Measurements from ENCODE around the gene KRTAP4-3. TPM values are rescaled to one million over a fixed set of nuclear protein-coding genes. Genes with fewer than 3 reads are reported as not detected.
"Not testable (repeated sequence)": the region's sequence is repeated elsewhere in the genome, so short reads cannot be mapped to it uniquely, and the experiment has no call there.

The KRTAP4-3 gene
- polyA plus RNA-seq, 3 donors = not detected

- Histone ChIP-seq H3K4me1 (ENCODE audit: control insufficient read depth in 1 of 2, insufficient read depth in 2 of 2, low read length in 2 of 2) (no peaks in the 10 kb centered on the region), H3K9ac (ENCODE audit: insufficient read depth, low read length, poor library complexity, severe bottlenecking) (no peak within 1 kb of the TSS), H3K79me2 (ENCODE audit: insufficient read depth, low read length) (no peaks in the 10 kb centered on the region), H4K20me1 (ENCODE audit: insufficient read depth, low read length) (no peaks in the 10 kb centered on the region), H3K36me3 (replicated peaks in 1 of 2; ENCODE audit: control insufficient read depth in 1 of 2, insufficient read depth in 2 of 2, low read length in 2 of 2) (no peaks in the 10 kb centered on the region), H3K4me3 (replicated peaks in 1 of 3; ENCODE audit: low read depth in 2 of 3, low read length in 3 of 3) (no peak within 1 kb of the TSS), H3K27me3 (ENCODE audit: control insufficient read depth in 2 of 2, insufficient read depth in 2 of 2, low read length in 2 of 2) (no peaks in the 10 kb centered on the region), H3K9me3 (replicated peaks in 1 of 2; ENCODE audit: control insufficient read depth in 1 of 2, insufficient read depth in 1 of 2, low read length in 2 of 2) (no peaks in the 10 kb centered on the region), H3K4me2 (replicated peaks; ENCODE audit: extremely low read depth, low read length, poor library complexity, severe bottlenecking) (no peak within 1 kb of the TSS), H3K27ac (ENCODE audit: low read depth in 1 of 2, low read length in 2 of 2) (no peak within 1 kb of the TSS), H2AFZ (ENCODE audit: insufficient read depth, low read depth, low read length, poor library complexity, severe bottlenecking) (no peak within 1 kb of the TSS)
- Mint-ChIP-seq H3K9me3 (peaks cover 0 to 2% (median 0%) of the 10 kb centered on the region in 7 donors), H3K4me1 (no peaks in the 10 kb centered on the region), H3K27ac (no peak within 1 kb of the TSS), H3K4me3 (no peak within 1 kb of the TSS), H3K36me3 (no peaks in the 10 kb centered on the region), H3K27me3 (ENCODE audit: low read depth in 3 of 3) (peaks cover 0 to 4% (median 4%) of the 10 kb centered on the region in 3 donors)
- intact Hi-C loops (cut with micrococcal nuclease) = no loop called here
- TF ChIP-seq CTCF (IDR thresholded peaks at IDR 0.05) = no peak
- DNase-seq = no peak
- WGBS (ENCODE audit: insufficient coverage) = no CpG with 5 or more reads among the region's 1 CpG
Observed at GRCh38 chr17:41160648-41161047, 7.4 kb downstream of the KRTAP4-3 start, which contains the start of gene KRTAP4-4. Gene KRTAP4-4 (minus strand): TSS chr17:41160748. CDS start chr17:41160691, 57 bp downstream.

GRCh38 chr17:41160190-41160589 is 7.8 kb downstream of the KRTAP4-3 start:
- H3K27me3 Mint-ChIP-seq (ENCODE audit: low read depth in 3 of 3); intact Hi-C loops (cut with micrococcal nuclease); H3K27ac Mint-ChIP-seq: not testable (repeated sequence)

More at GRCh38 chr17:41160190-41160589, 7.8 kb downstream of the KRTAP4-3 start:
- H3K4me1 Mint-ChIP-seq; H3K9me3 ChIP-seq (replicated peaks in 1 of 2; ENCODE audit: control insufficient read depth in 1 of 2, insufficient read depth in 1 of 2, low read length in 2 of 2); H3K36me3 ChIP-seq (replicated peaks in 1 of 2; ENCODE audit: control insufficient read depth in 1 of 2, insufficient read depth in 2 of 2, low read length in 2 of 2); H3K4me3 ChIP-seq (replicated peaks in 1 of 3; ENCODE audit: low read depth in 2 of 3, low read length in 3 of 3); H3K4me3 Mint-ChIP-seq; H4K20me1 ChIP-seq (ENCODE audit: insufficient read depth, low read length); H3K79me2 ChIP-seq (ENCODE audit: insufficient read depth, low read length); H3K27me3 ChIP-seq (ENCODE audit: control insufficient read depth in 2 of 2, insufficient read depth in 2 of 2, low read length in 2 of 2); H3K36me3 Mint-ChIP-seq; H3K9ac ChIP-seq (ENCODE audit: insufficient read depth, low read length, poor library complexity, severe bottlenecking); DNase-seq; H3K9me3 Mint-ChIP-seq; H3K27ac ChIP-seq (ENCODE audit: low read depth in 1 of 2, low read length in 2 of 2); H3K4me2 ChIP-seq (replicated peaks; ENCODE audit: extremely low read depth, low read length, poor library complexity, severe bottlenecking); H2AFZ ChIP-seq (ENCODE audit: insufficient read depth, low read depth, low read length, poor library complexity, severe bottlenecking); H3K4me1 ChIP-seq (ENCODE audit: control insufficient read depth in 1 of 2, insufficient read depth in 2 of 2, low read length in 2 of 2): not testable (repeated sequence)
- 97% methylated on average over 2 of the region's 3 CpGs for WGBS (ENCODE audit: insufficient coverage)

All from CD14-positive monocyte (primary cell).